ENCODE measurements around the gene RCN1.
"Not testable (repeated sequence)": the region's sequence is repeated elsewhere in the genome, so short reads cannot be mapped to it uniquely, and the experiment has no call there.

- TF ChIP-seq CTCF, POLR2A (IDR thresholded peaks at IDR 0.05): not testable (repeated sequence)
These were observed 28.3 kb downstream of the RCN1 start for GRCh38 chr11:32119139-32119538.

Measured in upper lobe of left lung (tissue), 4 donors.